DND-41 (cell line): ENCODE measurements around the gene SH3BGR.

Experiments
- ATAC-seq: fragments of 200-7000 bp; cut with Tn5 transposase; 3 replicates; pipeline ENCODE4 v1.9.1; 2021; ENCODE audit warnings: low read depth; ENCODE audit not compliant: insufficient read depth
- DNase-seq: peaks from one replicate; pipeline ENCODE4 v3.0.0-alpha.2; 2020
- H2AFZ ChIP-seq: 2 replicates; pipeline ENCODE4 v1.6.0; 2012; ENCODE audit warnings: low read depth, low read length
- H3K27ac ChIP-seq: 2 replicates; pipeline ENCODE4 v1.5.1; 2012; ENCODE audit warnings: low read length, inconsistent platforms
- H3K27me3 ChIP-seq: fragments of 200-600 bp; sonication (generic); 2 replicates; pipeline ENCODE4 v1.6.0; 2012; ENCODE audit warnings: low read length, mild to moderate bottlenecking, inconsistent platforms; ENCODE audit not compliant: insufficient read depth, poor library complexity
- H3K36me3 ChIP-seq: 2 replicates; pipeline ENCODE4 v1.5.1; 2012; ENCODE audit warnings: low read length, inconsistent platforms; ENCODE audit not compliant: insufficient read depth
- H3K4me1 ChIP-seq: 2 replicates; pipeline ENCODE4 v1.5.1; 2012; ENCODE audit warnings: mild to moderate bottlenecking, low read length; ENCODE audit not compliant: insufficient read depth
- H3K4me2 ChIP-seq: 2 replicates; pipeline ENCODE4 v1.6.0; 2012; ENCODE audit warnings: mild to moderate bottlenecking, moderate library complexity, low read length, inconsistent platforms; ENCODE audit not compliant: insufficient read depth
- H3K4me3 ChIP-seq, 2 experiments: fragments of 200-600 bp in 1 of 2; shearing (Covaris generic) in 1 of 2; 2 replicates each; pipeline ENCODE4 v1.5.1; 2012 to 2016; ENCODE audit warnings: inconsistent platforms in 2 of 2, low read length in 2 of 2, mild to moderate bottlenecking in 2 of 2, low read depth in 1 of 2, moderate library complexity in 1 of 2
- H3K79me2 ChIP-seq: 2 replicates; pipeline ENCODE4 v1.6.0; 2012; ENCODE audit warnings: low read length, inconsistent platforms; ENCODE audit not compliant: insufficient read depth
- H3K9ac ChIP-seq: 2 replicates; pipeline ENCODE4 v1.6.0; 2012; ENCODE audit warnings: low read depth, mild to moderate bottlenecking, inconsistent platforms, low read length, moderate library complexity
- H3K9me3 ChIP-seq: 2 replicates; pipeline ENCODE4 v1.5.1; 2012; ENCODE audit warnings: low read length, moderate library complexity, mild to moderate bottlenecking, inconsistent platforms; ENCODE audit not compliant: insufficient read depth, severe bottlenecking
- H4K20me1 ChIP-seq: 2 replicates; pipeline ENCODE4 v1.6.0; 2012; ENCODE audit warnings: low read length; ENCODE audit not compliant: insufficient read depth
- CTCF ChIP-seq: IDR thresholded peaks from 2 replicates; pipeline ENCODE4 v1.5.1; 2012; ENCODE audit warnings: borderline replicate concordance, low read length, moderate library complexity, mild to moderate bottlenecking; ENCODE audit not compliant: poor library complexity, severe bottlenecking; ENCODE audit errors: extremely low read depth
- EZH2 ChIP-seq: IDR thresholded peaks from 3 replicates; pipeline ENCODE4 v1.6.1; 2012; ENCODE audit warnings: borderline replicate concordance, low read depth, mild to moderate bottlenecking, moderate library complexity, low read length, inconsistent platforms; ENCODE audit not compliant: severe bottlenecking

Gene SH3BGR

GRCh38 chr21:39454949-39455668 lies 3.3 kb downstream of the SH3BGR start:
- Histone ChIP-seq H3K27me3 (no peaks in the 10 kb centered on the region), H3K36me3 (no peaks in the 10 kb centered on the region), H3K9me3 (no peaks in the 10 kb centered on the region), H3K9ac (no peak overlapping the region), H2AFZ (no peak overlapping the region), H3K79me2 (no peaks in the 10 kb centered on the region), H4K20me1 (no peaks in the 10 kb centered on the region), H3K4me3 (no peak overlapping the region), H3K27ac (no peak overlapping the region), H3K4me1 (no peaks in the 10 kb centered on the region), H3K4me2 (no peak overlapping the region)
- TF ChIP-seq CTCF (no peak), EZH2 (no peak)
- ATAC-seq (no peak), DNase-seq (no peak)

- TF ChIP-seq CTCF (peak; percentile 33), EZH2 (no peak)
- no peak overlapping the region for H3K4me2 ChIP-seq
- no peaks in the 10 kb centered on the region for H3K36me3 ChIP-seq
- no peaks in the 10 kb centered on the region for H3K79me2 ChIP-seq
- H3K4me3 ChIP-seq: no peak overlapping the region
- no peaks in the 10 kb centered on the region for H3K4me1 ChIP-seq
- H2AFZ ChIP-seq: no peak overlapping the region
- no peak for ATAC-seq
- no peaks in the 10 kb centered on the region for H4K20me1 ChIP-seq
- H3K9ac ChIP-seq: no peak overlapping the region
- H3K9me3 ChIP-seq: no peaks in the 10 kb centered on the region
- no peak overlapping the region for H3K27ac ChIP-seq
- no peaks in the 10 kb centered on the region for H3K27me3 ChIP-seq
- DNase-seq: no peak
Measured at GRCh38 chr21:39456665-39457064, 4.9 kb downstream of the SH3BGR start.

GRCh38 chr21:39461419-39461818 lies 9.6 kb downstream of the SH3BGR start:
- Histone ChIP-seq H3K79me2 (no peaks in the 10 kb centered on the region), H2AFZ (no peak overlapping the region), H3K27ac (no peak overlapping the region), H3K4me2 (no peak overlapping the region), H3K9me3 (no peaks in the 10 kb centered on the region), H3K4me3 (no peak overlapping the region), H3K9ac (no peak overlapping the region), H4K20me1 (no peaks in the 10 kb centered on the region), H3K4me1 (no peaks in the 10 kb centered on the region), H3K36me3 (no peaks in the 10 kb centered on the region), H3K27me3 (no peaks in the 10 kb centered on the region)
- TF ChIP-seq CTCF (no peak), EZH2 (no peak)
- DNase-seq (no peak), ATAC-seq (no peak)
